ENCODE results near the gene PALD1.

DNA sequence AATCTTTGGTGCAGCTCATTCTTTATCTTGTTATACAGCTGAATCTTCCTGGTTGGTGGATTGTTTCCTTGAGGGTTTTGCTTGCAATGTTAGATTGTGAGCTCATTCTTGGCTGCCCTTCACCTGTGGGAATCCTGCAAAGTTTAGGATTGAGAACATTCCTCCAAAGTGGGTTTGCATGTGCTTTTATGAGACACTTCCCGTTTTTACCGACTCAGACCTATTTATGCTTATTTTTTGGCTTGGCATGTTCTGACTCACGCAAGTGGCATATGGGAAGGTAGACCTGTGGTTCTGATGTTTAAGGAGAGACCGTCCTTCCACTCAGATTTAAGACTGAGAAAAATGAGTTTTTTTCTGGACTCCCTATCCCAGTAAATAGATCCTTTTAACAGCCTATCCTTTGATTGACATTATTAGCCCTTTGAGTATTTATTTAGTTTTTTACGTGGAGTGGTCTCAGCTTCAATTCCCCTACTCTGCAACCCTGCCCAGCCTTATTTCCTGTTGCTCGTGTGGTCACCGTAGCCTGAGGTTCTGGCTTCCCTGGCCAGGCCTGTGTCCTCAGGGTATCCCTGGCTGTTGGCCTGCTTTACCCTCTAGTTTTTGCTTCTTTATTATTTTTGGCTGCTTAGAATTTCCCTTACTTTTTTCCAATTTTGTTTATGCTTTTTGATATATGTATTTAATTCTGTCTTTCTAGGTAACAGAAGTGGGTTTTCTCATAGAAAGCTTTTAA, 137.4 kb downstream of the PALD1 start:
- TF ChIP-seq, protein P1, sequence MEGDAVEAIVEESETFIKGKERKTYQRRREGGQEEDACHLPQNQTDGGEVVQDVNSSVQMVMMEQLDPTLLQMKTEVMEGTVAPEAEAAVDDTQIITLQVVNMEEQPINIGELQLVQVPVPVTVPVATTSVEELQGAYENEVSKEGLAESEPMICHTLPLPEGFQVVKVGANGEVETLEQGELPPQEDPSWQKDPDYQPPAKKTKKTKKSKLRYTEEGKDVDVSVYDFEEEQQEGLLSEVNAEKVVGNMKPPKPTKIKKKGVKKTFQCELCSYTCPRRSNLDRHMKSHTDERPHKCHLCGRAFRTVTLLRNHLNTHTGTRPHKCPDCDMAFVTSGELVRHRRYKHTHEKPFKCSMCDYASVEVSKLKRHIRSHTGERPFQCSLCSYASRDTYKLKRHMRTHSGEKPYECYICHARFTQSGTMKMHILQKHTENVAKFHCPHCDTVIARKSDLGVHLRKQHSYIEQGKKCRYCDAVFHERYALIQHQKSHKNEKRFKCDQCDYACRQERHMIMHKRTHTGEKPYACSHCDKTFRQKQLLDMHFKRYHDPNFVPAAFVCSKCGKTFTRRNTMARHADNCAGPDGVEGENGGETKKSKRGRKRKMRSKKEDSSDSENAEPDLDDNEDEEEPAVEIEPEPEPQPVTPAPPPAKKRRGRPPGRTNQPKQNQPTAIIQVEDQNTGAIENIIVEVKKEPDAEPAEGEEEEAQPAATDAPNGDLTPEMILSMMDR (IDR thresholded peaks at IDR 0.05), result no peak
- no peak for TF ChIP-seq POLR2A (IDR thresholded peaks at IDR 0.05)

Data from lower leg skin (tissue), 3 donors.